B cell (primary cell): ENCODE measurements around the gene KLF12. TPM values are rescaled to one million over a fixed set of nuclear protein-coding genes. Genes with fewer than 3 reads are reported as not detected.

ENCODE experiments used
- ATAC-seq: fragments of 200-7000 bp; cut with Tn5 transposase; one replicate; pipeline ENCODE4 v1.10.0; 2021; ENCODE audit warnings: low read depth, mild to moderate bottlenecking, moderate number of reproducible peaks, moderate library complexity
- CTCF ChIA-PET: fragments of 350-600 bp; sonication (Branson Sonifier 250); formaldehyde crosslinking; loops from one replicate; lab custom pipeline; 2021; ENCODE audit warnings: antibody characterized with exemption, inconsistent platforms; lab: Charles Lee
- POLR2A ChIA-PET: fragments of 350-600 bp; sonication (Branson Sonifier 250); formaldehyde crosslinking; loops from one replicate; lab custom pipeline; 2021; ENCODE audit warnings: antibody characterized with exemption; lab: Charles Lee
- DNase-seq: peaks from one replicate; pipeline ENCODE4 v3.0.0; 2013
- H2AFZ ChIP-seq: 2 replicates; pipeline ENCODE4 v1.6.1; 2012; ENCODE audit warnings: mild to moderate bottlenecking, low read depth, low read length; ENCODE audit not compliant: insufficient read depth, poor library complexity, severe bottlenecking
- H3K27ac ChIP-seq, 2 donors: 1 replicate in 1 of 2; 2 replicates in 1 of 2; pipeline ENCODE4 v1.5.1; 2012 to 2013; ENCODE audit warnings: low read length in 2 of 2, mild to moderate bottlenecking in 2 of 2, moderate library complexity in 1 of 2
- H3K27me3 ChIP-seq, 4 experiments: fragments of 200-600 bp in 1 of 4; sonication (generic) in 1 of 4; replicated peaks in 1 of 4; 1 replicate in 2 of 4; 2 replicates in 2 of 4; pipeline versions ENCODE4 v1.6.1 to v1.7.0; 2013 to 2016; ENCODE audit warnings: low read length in 3 of 4, mild to moderate bottlenecking in 2 of 4, mixed read lengths in 1 of 4, moderate library complexity in 1 of 4; ENCODE audit not compliant: insufficient read depth in 4 of 4, control insufficient read depth in 3 of 4; ENCODE audit errors: control extremely low read depth in 1 of 4
- H3K36me3 ChIP-seq, 2 experiments: replicated peaks in 1 of 2; 1 replicate in 1 of 2; 2 replicates in 1 of 2; pipeline versions ENCODE4 v1.6.1 to v1.7.1; 2013; ENCODE audit warnings: low read length in 1 of 2; ENCODE audit not compliant: insufficient read depth in 2 of 2, control insufficient read depth in 1 of 2; ENCODE audit errors: control extremely low read depth in 1 of 2, extremely low read depth in 1 of 2
- H3K4me1 ChIP-seq, 2 donors: fragments of 200-600 bp in 1 of 2; sonication (generic) in 1 of 2; 1 replicate in 1 of 2; 2 replicates in 1 of 2; pipeline versions ENCODE4 v1.5.1 to v1.6.1; 2013 to 2017; ENCODE audit warnings: low read length in 2 of 2; ENCODE audit not compliant: control insufficient read depth in 2 of 2, insufficient read depth in 2 of 2
- H3K4me2 ChIP-seq: replicated peaks from 2 replicates; pipeline ENCODE3; 2012; ENCODE audit warnings: mild to moderate bottlenecking, low read depth, low read length; ENCODE audit not compliant: poor library complexity, severe bottlenecking
- H3K4me3 ChIP-seq, 5 experiments: fragments of 200-600 bp in 1 of 5; sonication (generic) in 1 of 5; 1 replicate in 3 of 5; 2 replicates in 2 of 5; pipeline versions ENCODE4 v1.5.1 to v1.7.0; 2011 to 2016; ENCODE audit warnings: low read length in 4 of 5, mild to moderate bottlenecking in 4 of 5, low read depth in 2 of 5, control low read depth in 1 of 5, moderate library complexity in 1 of 5; ENCODE audit not compliant: insufficient read depth in 1 of 5; ENCODE audit errors: control extremely low read depth in 1 of 5, extremely low read depth in 1 of 5
- H3K79me2 ChIP-seq: fragments of 200-600 bp; sonication (generic); one replicate; pipeline ENCODE4 v1.6.0; 2016; ENCODE audit warnings: low read length; ENCODE audit not compliant: control insufficient read depth, insufficient read depth
- H3K9ac ChIP-seq: fragments of 200-600 bp; sonication (generic); 2 replicates; pipeline ENCODE4 v1.6.1; 2017; ENCODE audit warnings: mild to moderate bottlenecking, low read length, moderate library complexity
- H3K9me3 ChIP-seq, 3 donors: one replicate each; pipeline versions ENCODE4 v1.6.1 to v1.7.1; 2013; ENCODE audit warnings: low read length in 2 of 3; ENCODE audit not compliant: control insufficient read depth in 2 of 3, insufficient read depth in 1 of 3; ENCODE audit errors: control extremely low read depth in 1 of 3
- H4K20me1 ChIP-seq: 2 replicates; pipeline ENCODE4 v1.6.0; 2012; ENCODE audit warnings: mild to moderate bottlenecking, low read length; ENCODE audit not compliant: insufficient read depth, control insufficient read depth, poor library complexity, severe bottlenecking
- H3K27ac Mint-ChIP-seq: one replicate; pipeline ENCODE4 v1.8.0; 2021; ENCODE audit warnings: mixed read lengths
- H3K27me3 Mint-ChIP-seq: one replicate; pipeline ENCODE4 v1.8.0; 2021; ENCODE audit warnings: mixed read lengths
- H3K4me1 Mint-ChIP-seq: one replicate; pipeline ENCODE4 v1.8.0; 2021; ENCODE audit warnings: mixed read lengths
- H3K4me3 Mint-ChIP-seq: one replicate; pipeline ENCODE4 v1.8.0; 2021; ENCODE audit warnings: mixed read lengths
- H3K9me3 Mint-ChIP-seq: one replicate; pipeline ENCODE4 v1.8.0; 2022; ENCODE audit warnings: mixed read lengths; ENCODE audit not compliant: insufficient read depth
- CTCF ChIP-seq: fragments of 200-600 bp; IDR thresholded peaks from one replicate; pipeline ENCODE4 v1.8.0; 2022; ENCODE audit warnings: antibody characterized with exemption, mild to moderate bottlenecking
- EZH2 ChIP-seq: IDR thresholded peaks from 2 replicates; pipeline ENCODE4 v1.6.1; 2012; ENCODE audit warnings: borderline replicate concordance, low read depth, mild to moderate bottlenecking, moderate library complexity, low read length; ENCODE audit not compliant: insufficient read depth, poor library complexity, severe bottlenecking
- WGBS: methylation state at CpG from one replicate; pipeline ENCODE4 v1.1.5; 2013; ENCODE audit warnings: missing lambda C conversion rate; ENCODE audit not compliant: insufficient coverage; 5-methylcytosine and 5-hydroxymethylcytosine counted together
- intact Hi-C: fragments of 100-400 bp; cut with micrococcal nuclease; formaldehyde crosslinking; loops from one replicate; pipeline ENCODE4 v1.10.0; 2022
- polyA plus RNA-seq: library from polyadenylated mRNA; depleted of rRNA; stranded (reverse); fragments of >200 nt; gene quantifications from 2 replicates; pipeline ENCODE4 v1.2.3, GENCODE V29; 2012
- total RNA-seq, 2 donors: library from RNA; stranded (reverse); fragments of 120-200 nt in 1 of 2; gene quantifications; 1 replicate in 1 of 2; 2 replicates in 1 of 2; pipeline versions ENCODE4 v1.2.3 to v1.2.4, GENCODE V29; 2013 to 2022

Gene KLF12
- total and polyA plus RNA-seq, 2 donors (not counting 1 experiment from before 2014, with no cell fraction given), result 6.7 to 55.7 TPM

DNA sequence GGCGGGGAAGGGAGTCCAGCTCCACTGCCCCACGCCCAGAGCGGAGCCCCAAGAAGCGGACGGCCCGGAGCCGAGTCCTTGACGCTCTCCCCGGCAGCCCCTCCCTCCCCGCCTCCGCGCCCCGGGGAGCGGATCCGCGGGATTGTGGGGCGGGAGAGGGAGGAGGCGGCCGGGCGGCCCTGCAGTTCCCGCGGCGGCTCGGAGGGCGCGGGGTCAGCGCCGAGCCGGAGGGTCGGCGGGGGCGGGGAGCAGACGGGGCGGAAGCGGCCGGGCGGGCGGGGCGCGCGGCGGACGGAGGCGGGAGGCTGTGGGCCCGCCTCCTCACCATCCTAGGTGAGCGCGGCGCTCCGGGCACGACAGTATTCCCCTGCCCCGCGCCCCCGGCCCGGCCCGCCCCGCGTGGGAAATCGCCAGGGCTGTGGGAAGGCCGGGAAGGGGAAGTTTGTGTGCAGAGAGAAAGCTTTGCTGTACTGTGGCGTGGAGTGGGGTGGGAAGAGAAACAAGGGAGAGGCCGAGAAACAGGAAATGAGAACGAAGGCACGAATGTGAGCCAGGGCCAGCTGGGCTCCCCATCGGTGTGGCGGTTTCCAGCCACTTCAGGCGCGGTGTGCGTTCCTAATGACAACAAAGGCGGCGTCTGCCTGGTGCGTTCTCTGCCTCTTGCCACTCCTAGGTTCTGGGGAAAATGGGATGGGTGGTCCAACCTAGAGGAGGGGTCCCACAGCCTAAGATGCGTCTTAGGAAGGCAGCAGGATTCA, 1.3 kb upstream of the KLF12 start:
- ATAC-seq (peak; percentile 25), DNase-seq (peak; percentile 83)
- under 1% methylated on average over 68 of the region's 72 CpGs for WGBS
- ChIA-PET POLR2A (interaction anchor here (1.0 to 4.6 kb wide), 3 partner anchors 73 to 370 kb away, joined by 3 to 35 read pairs (median 5); no protein-coding TSS in a partner anchor), CTCF (interaction anchor here (1.7 to 5.7 kb wide), 2 partner anchors 152 to 287 kb away, joined by 6 to 34 read pairs; no protein-coding TSS in a partner anchor)
- Histone ChIP-seq H3K9me3 (no peaks in the 10 kb centered on the region), H4K20me1 (peaks cover 3% of the 10 kb centered on the region), H2AFZ (peak overlapping the region; percentile 85), H3K27me3 (no peaks in the 10 kb centered on the region), H3K36me3 (no peaks in the 10 kb centered on the region), H3K4me2 (peak overlapping the region; percentile 91), H3K4me3 (peak overlapping the region; percentile 56 to 91 (median 82)), H3K4me1 (peaks cover 19 to 21% of the 10 kb centered on the region in 2 donors), H3K9ac (peak overlapping the region; percentile 72), H3K79me2 (peaks cover 31% of the 10 kb centered on the region), H3K27ac (peak overlapping the region; percentile 81 to 91)
- H3K27me3 Mint-ChIP-seq, result no peaks in the 10 kb centered on the region
- peak overlapping the region; percentile 88 for H3K27ac Mint-ChIP-seq
- no peaks in the 10 kb centered on the region for H3K9me3 Mint-ChIP-seq
- no peak overlapping the region for H3K4me3 Mint-ChIP-seq
- TF ChIP-seq CTCF, result no peak
- TF ChIP-seq EZH2, result no peak
- peaks cover 22% of the 10 kb centered on the region for H3K4me1 Mint-ChIP-seq
- intact Hi-C loops, result loop anchor here (2.0 to 10.0 kb wide), 2 partner anchors 111 to 369 kb away; no protein-coding TSS in a partner anchor
